Central memory CD8-positive, alpha-beta T cell (primary cell): ENCODE data around the gene OPRM1.
"Not testable (repeated sequence)": the region's sequence is repeated elsewhere in the genome, so short reads cannot be mapped to it uniquely, and the experiment has no call there.

ENCODE experiments used
- ATAC-seq: fragments of 150-1000 bp; cut with Tn5 transposase; replicated peaks from 2 replicates; pipeline ENCODE4 v1.10.0; 2022; ENCODE audit warnings: mild to moderate bottlenecking, moderate FRiP score, moderate number of reproducible peaks; ENCODE audit not compliant: poor library complexity, severe bottlenecking; ENCODE audit errors: extremely low read depth
- DNase-seq, 2 donors: peaks; one replicate each; pipeline ENCODE4 v3.0.0; 2021; ENCODE audit warnings: low spot score in 2 of 2
- H3K27ac Mint-ChIP-seq: one replicate; pipeline ENCODE4 v1.8.0; 2022; ENCODE audit warnings: low read depth, mild to moderate bottlenecking, moderate library complexity, mixed read lengths
- H3K27me3 Mint-ChIP-seq: one replicate; pipeline ENCODE4 v1.8.0; 2022; ENCODE audit warnings: mixed read lengths
- H3K36me3 Mint-ChIP-seq: one replicate; pipeline ENCODE4 v1.8.0; 2022; ENCODE audit warnings: mild to moderate bottlenecking, moderate library complexity, mixed read lengths; ENCODE audit not compliant: insufficient read depth
- H3K4me1 Mint-ChIP-seq: one replicate; pipeline ENCODE4 v1.8.0; 2022; ENCODE audit warnings: mixed read lengths
- H3K4me3 Mint-ChIP-seq: one replicate; pipeline ENCODE4 v1.8.0; 2022; ENCODE audit warnings: mild to moderate bottlenecking, moderate library complexity, mixed read lengths
- H3K9me3 Mint-ChIP-seq: one replicate; pipeline ENCODE4 v1.8.0; 2022; ENCODE audit warnings: mixed read lengths

OPRM1 gene

DNA sequence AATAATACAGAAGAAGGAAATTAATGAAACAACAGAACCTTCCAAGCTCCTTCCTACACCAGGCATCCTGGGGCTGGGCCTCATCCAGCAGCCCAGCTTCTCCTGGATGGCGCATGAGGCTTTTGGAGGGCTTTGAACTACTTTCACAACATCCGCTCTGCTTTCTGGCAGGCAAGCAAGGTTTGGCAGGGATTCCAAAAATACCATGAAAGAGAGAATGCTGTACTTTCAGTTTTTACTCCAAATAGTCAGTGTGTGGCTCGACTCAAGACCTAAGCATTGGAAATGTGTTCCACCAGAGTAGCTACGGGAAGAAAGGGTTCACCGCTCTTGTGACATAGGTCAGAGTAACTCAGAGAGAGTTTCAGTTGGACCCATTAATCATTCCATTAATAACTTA lies 125.4 kb downstream of the OPRM1 start:
- no peak for ATAC-seq
- H3K27me3 Mint-ChIP-seq = no peaks in the 10 kb centered on the region
- no peaks in the 10 kb centered on the region for H3K9me3 Mint-ChIP-seq
- no peak overlapping the region for H3K27ac Mint-ChIP-seq
- DNase-seq = no peak
- H3K4me1 Mint-ChIP-seq = peaks cover 31% of the 10 kb centered on the region
- no peak overlapping the region for H3K4me3 Mint-ChIP-seq
- H3K36me3 Mint-ChIP-seq = peaks cover 21% of the 10 kb centered on the region

DNA sequence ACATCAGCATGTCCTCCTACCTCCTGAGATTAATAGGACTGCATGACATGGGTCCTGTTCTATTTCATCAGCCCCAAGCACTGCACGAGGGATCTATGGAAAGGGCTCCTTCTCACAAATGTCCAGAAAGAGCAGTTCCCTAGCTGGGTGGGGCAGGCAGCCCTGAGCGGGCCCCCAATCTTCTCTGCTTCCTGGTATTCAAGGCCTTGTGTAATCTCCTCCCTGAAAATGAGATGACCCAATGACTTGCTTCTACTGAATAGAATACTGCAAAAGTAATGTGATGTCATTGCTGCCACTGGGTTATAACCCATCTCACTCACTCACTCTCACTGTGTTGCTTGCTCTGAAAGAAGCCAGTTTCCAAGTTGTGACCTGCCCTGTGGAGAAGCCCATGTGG lies 126.4 kb downstream of the OPRM1 start:
- no peak for ATAC-seq
- Mint-ChIP-seq H3K4me1 (peaks cover 41% of the 10 kb centered on the region), H3K27ac (peak overlapping the region; percentile 25)

DNA sequence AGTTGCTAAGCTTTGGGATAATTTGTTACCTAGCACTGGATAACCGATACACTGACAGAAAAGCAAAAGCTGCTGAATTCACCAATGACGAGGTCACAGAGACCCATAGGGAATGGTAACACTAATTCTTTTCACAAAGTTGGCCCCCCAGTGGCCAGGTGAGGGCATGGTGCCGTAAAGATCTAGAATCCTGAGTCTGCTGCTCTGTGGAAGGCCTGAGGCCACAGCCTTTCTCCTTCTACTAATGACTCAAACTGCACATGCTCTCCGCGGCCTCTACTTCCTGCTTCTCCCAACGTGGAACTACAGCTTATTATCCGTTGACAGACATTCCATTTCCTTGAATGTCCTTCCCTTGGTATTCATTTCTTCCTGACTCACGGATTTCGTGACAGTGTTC lies 127.1 kb downstream of the OPRM1 start:
- H3K36me3 Mint-ChIP-seq = peaks cover 22% of the 10 kb centered on the region
- no peak for ATAC-seq
- H3K9me3 Mint-ChIP-seq = no peaks in the 10 kb centered on the region
- peaks cover 42% of the 10 kb centered on the region for H3K4me1 Mint-ChIP-seq
- H3K4me3 Mint-ChIP-seq = no peak overlapping the region
- no peak for DNase-seq
- peak overlapping the region; percentile 25 for H3K27ac Mint-ChIP-seq
- no peaks in the 10 kb centered on the region for H3K27me3 Mint-ChIP-seq

More for the DNA sequence above, 126.4 kb downstream of the OPRM1 start:
- Mint-ChIP-seq H3K4me3 (no peak overlapping the region), H3K9me3 (no peaks in the 10 kb centered on the region), H3K36me3 (peaks cover 24% of the 10 kb centered on the region), H3K27me3 (no peaks in the 10 kb centered on the region)
- no peak for DNase-seq

DNA sequence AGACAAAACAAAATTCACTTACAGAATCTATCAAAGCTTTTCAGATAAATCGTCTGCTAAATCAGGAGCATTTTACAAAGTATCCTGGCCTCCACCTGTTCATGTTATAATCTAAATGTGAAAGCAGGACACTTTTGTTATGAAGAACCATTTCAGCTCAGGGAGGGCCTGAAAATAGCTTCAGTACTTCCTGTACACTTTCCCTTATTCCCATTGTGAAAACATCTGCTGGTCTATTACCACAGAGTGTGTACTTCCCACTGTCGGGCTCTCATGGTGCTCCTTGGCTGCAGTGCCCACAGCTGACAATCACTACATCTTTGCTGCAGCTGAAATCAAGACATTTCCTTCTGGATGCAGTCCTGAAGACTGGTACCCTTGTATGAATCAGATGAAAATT lies 128.1 kb downstream of the OPRM1 start:
- H3K4me1 Mint-ChIP-seq = peaks cover 45% of the 10 kb centered on the region
- ATAC-seq (no peak), DNase-seq (no peak)
- no peaks in the 10 kb centered on the region for H3K27me3 Mint-ChIP-seq
- no peaks in the 10 kb centered on the region for H3K9me3 Mint-ChIP-seq
- peaks cover 22% of the 10 kb centered on the region for H3K36me3 Mint-ChIP-seq
- no peak overlapping the region for H3K27ac Mint-ChIP-seq
- H3K4me3 Mint-ChIP-seq = no peak overlapping the region

DNA sequence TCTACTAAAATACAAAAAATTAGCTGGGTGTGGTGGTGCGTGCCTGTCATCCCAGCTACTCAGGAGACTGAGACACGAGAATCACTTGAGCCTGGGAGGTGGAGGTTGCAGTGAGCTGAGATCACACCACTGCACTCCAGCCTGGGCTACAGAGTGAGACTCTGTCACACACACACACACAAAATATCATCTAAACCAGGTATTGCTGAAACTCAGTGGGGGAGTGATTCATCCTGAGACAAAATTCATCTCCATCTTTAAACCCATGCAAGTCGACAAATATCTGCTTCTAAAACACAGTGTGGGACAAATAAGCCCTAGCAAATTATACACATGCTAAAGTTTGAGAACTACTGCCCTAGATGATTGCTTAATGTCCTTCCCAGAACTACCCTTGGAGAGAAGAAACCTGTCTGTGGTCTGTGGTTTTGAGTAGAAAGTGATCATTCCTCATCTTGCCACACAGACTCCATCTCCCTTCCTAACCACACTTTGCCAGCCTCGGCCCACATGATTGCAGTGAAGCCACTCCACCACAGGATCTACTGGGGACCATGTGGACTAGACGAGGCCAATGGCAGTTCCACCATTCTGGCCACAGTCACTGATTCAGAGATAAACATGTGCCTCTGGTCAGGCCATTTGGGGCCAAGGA lies 130.3 kb downstream of the OPRM1 start:
- DNase-seq = no peak
- Mint-ChIP-seq H3K27ac (no peak overlapping the region), H3K36me3 (peaks cover 27% of the 10 kb centered on the region), H3K4me1 (peaks cover 63% of the 10 kb centered on the region), H3K4me3 (no peak overlapping the region), H3K9me3 (no peaks in the 10 kb centered on the region), H3K27me3 (no peaks in the 10 kb centered on the region)
- no peak for ATAC-seq

DNA sequence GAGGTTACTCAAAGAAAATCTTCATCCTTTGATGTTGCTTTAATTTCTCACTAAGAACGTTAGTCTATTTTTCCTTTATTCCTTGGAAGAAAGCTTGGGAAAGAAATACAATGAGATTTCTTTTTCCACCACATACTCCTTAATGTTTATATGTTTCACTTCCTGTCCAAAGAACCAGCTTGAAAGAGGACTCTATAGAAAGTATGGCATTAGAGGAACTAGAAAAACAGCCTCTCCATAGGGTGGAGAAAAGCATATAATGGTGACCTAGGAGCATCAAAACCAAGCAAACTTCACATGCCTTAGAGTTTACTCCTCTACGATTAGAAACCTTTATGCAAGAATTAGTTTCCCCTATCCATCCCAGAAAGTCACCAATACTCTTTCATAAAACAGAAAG lies 131.1 kb downstream of the OPRM1 start:
- ATAC-seq (no peak), DNase-seq (no peak)
- Mint-ChIP-seq H3K4me3 (no peak overlapping the region), H3K9me3 (no peaks in the 10 kb centered on the region), H3K4me1 (peaks cover 70% of the 10 kb centered on the region), H3K36me3 (peaks cover 26% of the 10 kb centered on the region), H3K27ac (no peak overlapping the region), H3K27me3 (no peaks in the 10 kb centered on the region)

DNA sequence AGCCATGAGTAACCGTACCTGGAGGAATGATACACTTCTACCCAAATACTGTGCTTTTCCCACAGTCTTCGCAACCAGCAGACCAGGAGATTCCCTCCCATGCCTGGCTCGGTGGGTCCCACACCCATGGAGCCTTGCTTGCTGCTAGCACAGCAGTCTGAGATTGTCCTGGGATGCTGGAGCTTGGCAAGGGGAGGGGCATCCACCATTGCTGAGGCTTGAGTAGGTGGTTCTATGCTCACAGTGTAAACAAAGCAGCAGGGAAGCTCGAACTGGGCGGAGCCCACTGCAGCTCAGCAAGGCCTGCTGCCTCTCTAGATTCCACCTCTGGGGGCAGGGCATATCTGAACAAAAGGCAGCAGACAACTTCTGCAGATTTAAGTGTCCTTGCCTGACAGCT lies 133.4 kb downstream of the OPRM1 start:
- peaks cover 17% of the 10 kb centered on the region for H3K36me3 Mint-ChIP-seq
- not testable (repeated sequence) for H3K27me3 Mint-ChIP-seq, H3K4me3 Mint-ChIP-seq, DNase-seq, H3K9me3 Mint-ChIP-seq, ATAC-seq
- H3K27ac Mint-ChIP-seq = peak overlapping the region; percentile 19
- H3K4me1 Mint-ChIP-seq = peaks cover 81% of the 10 kb centered on the region

DNA sequence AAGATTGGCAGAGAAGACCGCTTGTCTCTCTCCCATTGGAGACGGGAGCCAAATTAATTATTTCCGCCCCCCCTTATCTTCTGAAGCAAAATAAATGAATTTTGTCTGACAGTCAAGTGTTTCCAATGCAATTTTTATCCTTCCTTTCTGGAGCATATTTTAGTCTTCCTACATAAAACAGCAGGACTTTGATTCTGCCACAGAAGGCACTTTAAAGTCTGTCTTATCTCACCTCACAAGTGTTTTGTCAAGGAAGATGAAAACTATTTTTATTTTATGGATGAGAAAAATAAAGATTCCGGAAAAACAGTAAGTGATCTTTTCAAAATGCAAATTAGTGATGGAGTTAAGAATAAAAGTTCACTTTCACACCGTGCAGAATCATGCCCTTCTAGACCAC lies 140.4 kb downstream of the OPRM1 start:
- H3K4me3 Mint-ChIP-seq = no peak overlapping the region

DNA sequence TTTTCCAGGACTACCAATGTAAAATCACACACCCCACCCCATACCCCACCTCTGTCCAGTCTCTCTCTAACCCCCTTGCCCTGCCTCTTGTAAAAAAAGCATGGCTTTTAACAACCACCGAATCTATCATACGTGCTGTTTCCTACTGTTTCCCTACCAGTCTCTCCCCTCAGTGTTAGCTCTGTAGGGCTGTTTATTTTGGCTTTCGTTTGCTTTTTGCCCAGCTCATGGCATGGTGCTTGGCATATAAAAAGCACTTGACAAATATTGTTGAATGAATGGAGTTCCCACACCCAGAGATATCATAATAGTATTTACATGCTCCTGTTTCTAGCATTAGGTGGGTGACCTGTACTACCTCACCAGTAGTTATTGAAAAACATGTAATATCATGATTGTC lies 148.2 kb downstream of the OPRM1 start:
- Mint-ChIP-seq H3K4me1 (peaks cover 43% of the 10 kb centered on the region), H3K36me3 (peaks cover 15% of the 10 kb centered on the region), H3K9me3 (peaks cover under 1% of the 10 kb centered on the region), H3K4me3 (no peak overlapping the region), H3K27ac (peak overlapping the region; percentile 47), H3K27me3 (no peaks in the 10 kb centered on the region)
- DNase-seq (no peak), ATAC-seq (no peak)

More for the DNA sequence above, 140.4 kb downstream of the OPRM1 start:
- H3K27me3 Mint-ChIP-seq = no peaks in the 10 kb centered on the region
- peaks cover 63% of the 10 kb centered on the region for H3K4me1 Mint-ChIP-seq
- H3K36me3 Mint-ChIP-seq = peaks cover 14% of the 10 kb centered on the region
- H3K9me3 Mint-ChIP-seq = no peaks in the 10 kb centered on the region
- DNase-seq = no peak
- H3K27ac Mint-ChIP-seq = no peak overlapping the region
- ATAC-seq = no peak

DNA sequence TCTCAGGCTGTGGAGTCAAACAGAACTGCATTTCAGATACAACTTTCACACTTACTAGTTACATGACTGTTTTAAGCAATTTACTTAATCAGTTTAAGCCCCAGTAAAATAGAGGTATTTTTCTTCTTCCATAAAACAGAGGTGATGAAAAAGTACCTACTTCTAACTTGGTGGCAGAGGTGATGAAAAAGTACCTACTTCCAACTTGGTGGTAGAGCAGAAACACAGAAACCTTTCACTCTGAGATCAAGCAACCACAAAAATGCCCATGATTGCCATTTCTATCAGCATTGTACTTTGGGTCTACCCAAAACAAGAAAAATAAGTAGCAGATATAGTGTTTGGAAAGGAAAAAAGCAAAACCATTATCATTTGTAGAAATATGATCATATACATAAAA lies 148.7 kb downstream of the OPRM1 start:
- no peak for ATAC-seq

DNA sequence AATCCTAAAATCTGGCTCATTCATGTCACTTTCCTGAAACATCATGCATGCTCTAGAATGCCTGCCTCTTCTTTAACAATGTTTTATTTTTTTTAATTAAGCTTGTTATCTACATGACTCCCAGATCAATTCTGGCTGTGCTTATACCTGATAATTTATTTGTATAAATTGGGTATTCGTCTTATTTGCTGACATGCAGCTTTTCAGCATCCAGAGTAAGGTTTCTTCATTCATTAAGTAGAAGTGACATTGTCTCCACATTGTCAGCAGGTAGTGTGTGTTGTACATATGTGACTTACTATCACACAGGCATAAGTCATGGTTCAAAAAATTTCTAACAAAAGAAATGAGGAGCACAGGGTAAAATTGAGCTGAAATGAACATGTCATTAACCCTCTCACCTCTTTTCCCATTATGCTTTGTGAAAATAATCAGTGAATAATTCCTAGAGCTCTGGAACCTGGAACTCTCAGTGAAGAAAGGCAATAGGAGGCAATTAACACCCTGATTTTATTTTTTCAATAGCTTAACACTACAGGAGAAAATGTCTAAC lies 157.4 kb downstream of the OPRM1 start:
- H3K27me3 Mint-ChIP-seq = no peaks in the 10 kb centered on the region
- no peak for ATAC-seq
- H3K27ac Mint-ChIP-seq = no peak overlapping the region
- peaks cover 44% of the 10 kb centered on the region for H3K36me3 Mint-ChIP-seq
- H3K4me3 Mint-ChIP-seq = no peak overlapping the region
- peaks cover 63% of the 10 kb centered on the region for H3K4me1 Mint-ChIP-seq
- H3K9me3 Mint-ChIP-seq = peaks cover 10% of the 10 kb centered on the region
- DNase-seq = no peak

More for the DNA sequence above, 148.7 kb downstream of the OPRM1 start:
- no peak overlapping the region for H3K4me3 Mint-ChIP-seq
- H3K27me3 Mint-ChIP-seq = no peaks in the 10 kb centered on the region
- DNase-seq = no peak
- H3K27ac Mint-ChIP-seq = no peak overlapping the region
- peaks cover 18% of the 10 kb centered on the region for H3K36me3 Mint-ChIP-seq
- H3K4me1 Mint-ChIP-seq = peaks cover 43% of the 10 kb centered on the region
- H3K9me3 Mint-ChIP-seq = peaks cover 6% of the 10 kb centered on the region

DNA sequence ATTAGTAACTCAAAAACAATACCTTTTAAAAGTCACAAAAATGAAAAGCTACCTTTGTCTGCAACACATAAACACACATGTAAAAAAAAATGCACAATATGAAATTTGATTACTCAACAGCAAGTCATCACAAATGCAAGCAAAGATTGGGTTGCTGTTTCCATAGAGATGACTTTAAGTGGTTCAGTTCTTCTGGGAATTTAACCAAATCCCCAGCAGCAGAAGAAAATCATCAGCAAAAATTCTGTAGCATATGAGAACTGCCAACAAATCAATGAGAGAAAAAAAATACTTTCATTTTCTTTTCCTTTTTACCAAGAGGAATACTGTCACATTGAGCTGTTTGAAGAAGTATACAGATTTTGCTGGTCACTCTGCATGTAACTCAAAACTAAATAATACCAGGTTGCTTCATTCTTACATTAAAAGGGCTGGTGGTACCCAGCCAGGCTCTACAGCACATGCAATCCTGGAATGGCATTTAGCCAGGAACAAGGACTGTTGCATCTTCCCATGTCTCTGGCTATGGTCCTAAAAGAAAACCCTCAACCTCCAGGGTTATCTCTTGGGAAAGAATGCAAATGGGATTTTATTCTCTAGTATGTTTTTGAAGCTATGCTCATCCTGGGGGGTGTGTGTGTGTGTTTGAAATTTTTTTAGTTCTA lies 158.3 kb downstream of the OPRM1 start:
- ATAC-seq (no peak), DNase-seq (no peak)
- no peak overlapping the region for H3K27ac Mint-ChIP-seq
- peaks cover 48% of the 10 kb centered on the region for H3K36me3 Mint-ChIP-seq
- H3K27me3 Mint-ChIP-seq = no peaks in the 10 kb centered on the region
- H3K4me3 Mint-ChIP-seq = no peak overlapping the region
- H3K4me1 Mint-ChIP-seq = peaks cover 65% of the 10 kb centered on the region
- H3K9me3 Mint-ChIP-seq = peaks cover 8% of the 10 kb centered on the region

DNA sequence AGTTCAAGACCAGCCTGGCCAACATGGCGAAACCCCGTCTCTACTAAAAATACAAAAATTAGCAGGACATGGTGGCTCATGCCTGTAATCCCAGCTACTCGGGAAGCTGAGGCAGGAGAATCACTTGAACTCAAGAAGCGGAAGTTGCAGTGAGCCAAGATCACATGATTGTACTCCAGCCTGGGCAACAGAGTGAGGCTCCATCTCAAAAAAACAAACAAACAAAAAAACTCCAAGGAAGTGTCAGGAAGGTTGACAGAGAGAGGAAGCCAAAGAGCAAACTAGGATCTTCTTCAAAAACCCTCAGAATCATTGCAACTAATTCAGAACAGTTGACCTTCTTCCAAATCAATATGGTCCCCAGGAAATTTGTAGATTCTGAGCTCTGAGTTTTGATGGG lies 162.6 kb downstream of the OPRM1 start:
- not testable (repeated sequence) for ATAC-seq, H3K27ac Mint-ChIP-seq, DNase-seq, H3K9me3 Mint-ChIP-seq, H3K4me3 Mint-ChIP-seq, H3K27me3 Mint-ChIP-seq
- peaks cover 51% of the 10 kb centered on the region for H3K36me3 Mint-ChIP-seq
- peaks cover 63% of the 10 kb centered on the region for H3K4me1 Mint-ChIP-seq
